H1 (cell line): ENCODE results near the gene UBE2A. TPM values are rescaled to one million over a fixed set of nuclear protein-coding genes. Genes with fewer than 3 reads are reported as not detected.

Experiments
- CTCF ChIA-PET: fragments of 300-600 bp; sonication (Branson Sonifier 250); formaldehyde crosslinking; loops from one replicate; lab custom pipeline; 2021; ENCODE audit not compliant: partially characterized antibody; lab: Charles Lee
- POLR2A ChIA-PET: fragments of 300-600 bp; sonication (Branson Sonifier 250); formaldehyde crosslinking; loops from one replicate; lab custom pipeline; 2021; ENCODE audit warnings: inconsistent platforms; ENCODE audit not compliant: partially characterized antibody; lab: Charles Lee
- DNase-seq, 2 experiments: peaks; one replicate each; pipeline versions ENCODE4 v3.0.0 to v3.0.0-alpha.2; 2010 to 2022; ENCODE audit warnings: low spot score in 2 of 2, low read depth in 1 of 2, mixed read lengths in 1 of 2
- FAIRE-seq: peaks from 2 replicates; lab custom pipeline; 2011; peaks lifted over from hg19 to GRCh38; lab: Jason Lieb, UNC
- H2AFZ ChIP-seq: 2 replicates; pipeline ENCODE4 v1.8.1; 2012; ENCODE audit warnings: low read length, inconsistent platforms
- H2AK5ac ChIP-seq: 2 replicates; pipeline ENCODE4 v1.6.1; 2013; ENCODE audit warnings: low read depth, low read length
- H2BK120ac ChIP-seq: replicated peaks from 2 replicates; pipeline ENCODE3; 2013; ENCODE audit warnings: low read depth, low read length, inconsistent platforms
- H2BK12ac ChIP-seq: 2 replicates; pipeline ENCODE4 v1.6.1; 2013; ENCODE audit warnings: low read depth, low read length
- H2BK15ac ChIP-seq: 2 replicates; pipeline ENCODE4 v1.6.1; 2013; ENCODE audit warnings: low read length
- H2BK20ac ChIP-seq: 2 replicates; pipeline ENCODE4 v1.6.1; 2013; ENCODE audit warnings: low read length
- H2BK5ac ChIP-seq: 2 replicates; pipeline ENCODE4 v1.6.1; 2013; ENCODE audit warnings: low read depth, low read length
- H3K14ac ChIP-seq: 2 replicates; pipeline ENCODE4 v1.6.1; 2013; ENCODE audit warnings: inconsistent platforms; ENCODE audit not compliant: insufficient read length
- H3K18ac ChIP-seq: 2 replicates; pipeline ENCODE4 v1.6.1; 2013; ENCODE audit warnings: low read length; ENCODE audit errors: extremely low read depth
- H3K23ac ChIP-seq: 2 replicates; pipeline ENCODE4 v1.6.1; 2013; ENCODE audit warnings: inconsistent platforms; ENCODE audit not compliant: insufficient read length
- H3K23me2 ChIP-seq: 2 replicates; pipeline ENCODE4 v1.6.1; 2013; ENCODE audit warnings: low read depth, low read length
- H3K27ac ChIP-seq: 2 replicates; pipeline ENCODE4 v1.6.1; 2011; ENCODE audit warnings: low read depth, low read length, inconsistent platforms
- H3K27me3 ChIP-seq, 4 experiments: replicated peaks in 1 of 4; 1 replicate in 1 of 4; 2 replicates in 3 of 4; pipeline versions ENCODE4 v1.6.1 to v1.8.1; 2011 to 2013; ENCODE audit warnings: low read length in 3 of 4, mild to moderate bottlenecking in 3 of 4, inconsistent platforms in 2 of 4, mixed read lengths in 2 of 4, moderate library complexity in 1 of 4; ENCODE audit not compliant: control insufficient read depth in 3 of 4, insufficient read depth in 3 of 4; ENCODE audit errors: extremely low read depth in 1 of 4
- H3K36me3 ChIP-seq, 4 experiments: 2 replicates each; pipeline versions ENCODE4 v1.6.1 to v1.8.1; 2011 to 2013; ENCODE audit warnings: mild to moderate bottlenecking in 4 of 4, low read length in 3 of 4, moderate library complexity in 2 of 4, control low read depth in 1 of 4, inconsistent platforms in 1 of 4; ENCODE audit not compliant: insufficient read depth in 4 of 4, control insufficient read depth in 2 of 4
- H3K4ac ChIP-seq: replicated peaks from 2 replicates; pipeline ENCODE3; 2013; ENCODE audit warnings: low read length, low read depth, mixed read lengths, inconsistent platforms; ENCODE audit not compliant: insufficient read length
- H3K4me1 ChIP-seq, 4 experiments: replicated peaks in 1 of 4; 1 replicate in 1 of 4; 2 replicates in 3 of 4; pipeline versions ENCODE4 v1.6.1 to v1.8.1; 2011 to 2013; ENCODE audit warnings: low read length in 3 of 4, inconsistent platforms in 2 of 4, mixed read lengths in 1 of 4; ENCODE audit not compliant: insufficient read depth in 4 of 4, control insufficient read depth in 3 of 4
- H3K4me2 ChIP-seq, 2 experiments: 2 replicates each; pipeline versions ENCODE4 v1.6.1 to v1.8.1; 2011 to 2013; ENCODE audit warnings: low read depth in 2 of 2, low read length in 2 of 2, control low read depth in 1 of 2, inconsistent platforms in 1 of 2, mild to moderate bottlenecking in 1 of 2; ENCODE audit not compliant: insufficient read depth in 1 of 2
- H3K4me3 ChIP-seq, 4 experiments: fragments of 200-600, 300-600 bp in 1 of 4; sonication (generic), shearing (Covaris generic), sonication (Bioruptor Twin) in 1 of 4; 2 replicates each; pipeline versions ENCODE4 v1.5.1 to v1.8.1; 2011 to 2016; ENCODE audit warnings: low read length in 4 of 4, low read depth in 3 of 4, control low read depth in 2 of 4, inconsistent platforms in 2 of 4, mild to moderate bottlenecking in 2 of 4, mixed read lengths in 1 of 4, moderate library complexity in 1 of 4; ENCODE audit not compliant: insufficient read depth in 2 of 4; ENCODE audit errors: extremely low read depth in 1 of 4
- H3K56ac ChIP-seq: replicated peaks from 2 replicates; pipeline ENCODE3; 2013; ENCODE audit warnings: low read depth, mild to moderate bottlenecking, mixed read lengths, low read length, inconsistent platforms; ENCODE audit not compliant: insufficient read length
- H3K79me1 ChIP-seq: 2 replicates; pipeline ENCODE4 v1.6.1; 2013; ENCODE audit warnings: low read depth, low read length, control low read depth
- H3K79me2 ChIP-seq, 2 experiments: 2 replicates each; pipeline versions ENCODE4 v1.6.1 to v1.8.1; 2012 to 2013; ENCODE audit warnings: low read length in 2 of 2, mild to moderate bottlenecking in 2 of 2, inconsistent platforms in 1 of 2; ENCODE audit not compliant: insufficient read depth in 2 of 2, control insufficient read depth in 1 of 2
- H3K9ac ChIP-seq, 4 experiments: replicated peaks in 1 of 4; 1 replicate in 1 of 4; 2 replicates in 3 of 4; pipeline versions ENCODE4 v1.6.1 to v1.8.1; 2011 to 2013; ENCODE audit warnings: low read depth in 3 of 4, low read length in 3 of 4, control low read depth in 2 of 4, mild to moderate bottlenecking in 2 of 4, moderate library complexity in 2 of 4, inconsistent platforms in 1 of 4; ENCODE audit errors: extremely low read depth in 1 of 4
- H3K9me3 ChIP-seq, 2 experiments: 2 replicates each; pipeline versions ENCODE4 v1.6.1 to v1.8.1; 2012 to 2013; ENCODE audit warnings: mild to moderate bottlenecking in 2 of 2, moderate library complexity in 2 of 2, control low read depth in 1 of 2, inconsistent platforms in 1 of 2, low read depth in 1 of 2, low read length in 1 of 2, mixed read lengths in 1 of 2; ENCODE audit not compliant: insufficient read depth in 2 of 2
- H4K20me1 ChIP-seq, 2 experiments: replicated peaks in 1 of 2; 2 replicates each; pipeline versions ENCODE3 to v1.8.1; 2011 to 2013; ENCODE audit warnings: inconsistent platforms in 2 of 2, low read length in 2 of 2, mild to moderate bottlenecking in 1 of 2; ENCODE audit not compliant: insufficient read depth in 2 of 2, control insufficient read depth in 1 of 2
- H4K5ac ChIP-seq: 2 replicates; pipeline ENCODE4 v1.6.1; 2013; ENCODE audit warnings: low read length, low read depth, mixed read lengths, inconsistent platforms; ENCODE audit not compliant: insufficient read length
- H4K8ac ChIP-seq: 2 replicates; pipeline ENCODE4 v1.8.0; 2013; ENCODE audit warnings: mild to moderate bottlenecking, moderate library complexity, low read length, inconsistent platforms; ENCODE audit not compliant: insufficient read depth; ENCODE audit errors: extremely low read depth
- H4K91ac ChIP-seq: replicated peaks from 2 replicates; pipeline ENCODE3; 2013; ENCODE audit warnings: low read length, mixed read lengths, inconsistent platforms; ENCODE audit not compliant: insufficient read length
- CBX8 ChIP-seq: fragments of 300-800, 300-1000 bp; sonication (generic); IDR thresholded peaks from 2 replicates; pipeline ENCODE4 v1.7.1; 2016; ENCODE audit warnings: low read depth, low read length, borderline replicate concordance
- CHD2 ChIP-seq: IDR thresholded peaks from 2 replicates; pipeline ENCODE4 v1.6.1; 2012; ENCODE audit warnings: low read length, improper control_type of control experiment
- EP300 ChIP-seq, 2 experiments: IDR thresholded peaks; 1 replicate in 1 of 2; 2 replicates in 1 of 2; pipeline ENCODE4 v1.6.1; 2011 to 2012; ENCODE audit warnings: low read depth in 2 of 2, low read length in 2 of 2, mild to moderate bottlenecking in 2 of 2, borderline replicate concordance in 1 of 2, inconsistent platforms in 1 of 2, moderate library complexity in 1 of 2
- JUND ChIP-seq: IDR thresholded peaks from 2 replicates; pipeline ENCODE4 v1.6.1; 2011; ENCODE audit warnings: mild to moderate bottlenecking, improper control_type of control experiment, low read length
- SP2 ChIP-seq: IDR thresholded peaks from 2 replicates; pipeline ENCODE4 v1.6.1; 2012; ENCODE audit warnings: mild to moderate bottlenecking, low read length, inconsistent platforms
- WGBS, 2 experiments: shearing (Covaris generic) in 1 of 2; methylation state at CpG; one replicate each; pipeline versions ENCODE4 v1.1.6 to v1.1.7; 2013 to 2015; ENCODE audit warnings: low lambda C conversion rate in 2 of 2, mixed read lengths in 2 of 2, inconsistent platforms in 1 of 2, low coverage in 1 of 2, missing lambda C conversion rate in 1 of 2; ENCODE audit not compliant: insufficient replicate concordance in 2 of 2, insufficient coverage in 1 of 2, insufficient read length in 1 of 2; ENCODE audit errors: extremely low coverage in 1 of 2, missing lambda C conversion rate in 1 of 2; 5-methylcytosine and 5-hydroxymethylcytosine counted together
- polyA plus RNA-seq, 7 experiments: library from polyadenylated mRNA; depleted of rRNA in 3 of 7; stranded (reverse) in 5 of 7; unstranded in 2 of 7; fragments of >200 nt in 5 of 7; fragments of 200-250 nt in 2 of 7; gene quantifications; 1 replicate in 5 of 7; 2 replicates in 1 of 7; 4 replicates in 1 of 7; pipeline versions ENCODE4 v1.2.1 to v1.2.3, GENCODE V29; 2011 to 2013; ENCODE audit warnings: missing spikeins in 2 of 7, mixed read lengths in 2 of 7
- total RNA-seq: library from RNA; stranded (reverse); fragmentation: NEBNext Ultra II Directional; extraction: Animal tissue kit (Norgen Biotek cat#: 25700); gene quantifications from 2 replicates; pipeline ENCODE4 v1.2.1, GENCODE V29; 2021

The UBE2A gene
- total and polyA plus RNA-seq, 2 of the 8 experiments (the other 6 are each of a cell fraction or from before 2014, with no cell fraction given): 24.8 to 43.9 TPM

DNA sequence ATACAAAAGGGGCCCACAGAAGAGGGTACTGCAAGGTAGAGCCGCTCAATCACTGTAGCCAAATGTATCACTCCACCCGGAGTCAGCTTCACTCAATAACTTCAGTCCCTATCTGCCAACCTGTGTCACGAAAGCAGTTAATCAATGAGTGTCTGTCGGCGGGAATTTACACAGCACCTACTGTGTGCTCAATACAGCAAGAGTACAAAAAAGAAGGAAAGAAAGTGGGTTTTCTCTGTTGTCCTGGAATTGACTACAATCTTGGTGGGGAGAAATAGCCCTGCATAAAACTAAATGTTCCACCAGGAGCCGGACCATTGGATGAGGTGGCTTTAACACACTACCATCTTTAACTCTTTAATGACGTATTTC lies 32.6 kb downstream of the UBE2A start:
- Histone ChIP-seq H4K8ac (no peak overlapping the region), H4K5ac (no peak overlapping the region), H3K9ac (peak overlapping the region in 1 of 4 experiments; percentile 87; a peak in 1 of 7 replicates), H3K27me3 (peaks cover 0 to 15% (median 4%) of the 10 kb centered on the region in 4 experiments; a peak in 4 of 7 replicates), H3K23me2 (peaks cover 2% of the 10 kb centered on the region; the same call in 1 of the 2 replicates), H2AFZ (peak overlapping the region; percentile 77; the same call in 1 of the 2 replicates), H3K4me1 (no peaks in the 10 kb centered on the region; a peak in 1 of 7 replicates), H3K4me2 (peak overlapping the region; percentile 79 to 83; a peak in 3 of 4 replicates), H3K9me3 (no peaks in the 10 kb centered on the region), H2BK15ac (no peak overlapping the region), H3K4me3 (peak overlapping the region in 1 of 4 experiments; percentile 80; a peak in 5 of 8 replicates), H4K20me1 (peaks cover 4 to 6% of the 10 kb centered on the region in 2 experiments), H4K91ac (no peak overlapping the region), H3K23ac (no peak overlapping the region), H2BK120ac (no peak overlapping the region), H3K27ac (no peak overlapping the region), H3K56ac (no peak overlapping the region), H2AK5ac (no peak overlapping the region), H3K79me2 (peaks cover 0 to 20% of the 10 kb centered on the region in 2 experiments; a peak in 2 of 4 replicates), H2BK5ac (no peak overlapping the region), H2BK12ac (no peak overlapping the region), H2BK20ac (no peak overlapping the region), H3K79me1 (no peaks in the 10 kb centered on the region; the same call in 1 of the 2 replicates), H3K4ac (no peak overlapping the region), H3K18ac (no peak overlapping the region), H3K14ac (no peak overlapping the region), H3K36me3 (no peaks in the 10 kb centered on the region)
- ChIA-PET CTCF (interaction anchor here (1.0 kb wide), 1 partner anchor 10 kb away, joined by 3 read pairs; no protein-coding TSS in a partner anchor), POLR2A (interaction anchor here (0.9 to 1.9 kb wide), 2 partner anchors 8 to 21 kb away, joined by 3 to 8 read pairs; no protein-coding TSS in a partner anchor)
- 83% methylated on average over 7 of the region's 7 CpGs; no CpG with 5 or more reads in 1 of the 2 experiments for WGBS, 2 experiments
- TF ChIP-seq EP300 (IDR thresholded peaks at IDR 0.05; ENCODE audit: borderline replicate concordance in 1 of 2, low read depth in 2 of 2, low read length in 2 of 2) (no peak), SP2 (no peak), CBX8 (no peak), CHD2 (no peak), JUND (no peak)
- FAIRE-seq (no peak), DNase-seq (no peak)
